ENCODE data around the gene RYR1. TPM values are rescaled to one million over a fixed set of nuclear protein-coding genes. Genes with fewer than 3 reads are reported as not detected.

RYR1 gene
- total and polyA plus RNA-seq, 2 of the 13 experiments (the other 11 are each of a cell fraction or from before 2014, with no cell fraction given): 0.03 TPM; not detected in 1

DNA sequence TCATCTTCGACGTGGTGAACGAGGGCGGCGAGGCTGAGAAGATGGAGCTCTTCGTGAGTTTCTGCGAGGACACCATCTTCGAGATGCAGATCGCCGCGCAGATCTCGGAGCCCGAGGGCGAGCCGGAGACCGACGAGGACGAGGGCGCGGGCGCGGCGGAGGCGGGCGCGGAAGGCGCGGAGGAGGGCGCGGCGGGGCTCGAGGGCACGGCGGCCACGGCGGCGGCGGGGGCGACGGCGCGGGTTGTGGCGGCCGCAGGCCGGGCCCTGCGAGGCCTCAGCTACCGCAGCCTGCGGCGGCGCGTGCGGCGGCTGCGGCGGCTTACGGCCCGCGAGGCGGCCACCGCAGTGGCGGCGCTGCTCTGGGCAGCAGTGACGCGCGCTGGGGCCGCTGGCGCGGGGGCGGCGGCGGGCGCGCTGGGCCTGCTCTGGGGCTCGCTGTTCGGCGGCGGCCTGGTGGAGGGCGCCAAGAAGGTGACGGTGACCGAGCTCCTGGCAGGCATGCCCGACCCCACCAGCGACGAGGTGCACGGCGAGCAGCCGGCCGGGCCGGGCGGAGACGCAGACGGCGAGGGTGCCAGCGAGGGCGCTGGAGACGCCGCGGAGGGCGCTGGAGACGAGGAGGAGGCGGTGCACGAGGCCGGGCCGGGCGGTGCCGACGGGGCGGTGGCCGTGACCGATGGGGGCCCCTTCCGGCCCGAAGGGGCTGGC lies 131.6 kb downstream of the RYR1 start:
- Histone ChIP-seq H3K4me3 (replicated peaks in 1 of 3; ENCODE audit: insufficient read depth in 1 of 3, low read depth in 2 of 3, low read length in 3 of 3) (peak overlapping the region in 1 of 3 experiments; percentile 16; a peak in 1 of 6 replicates), H3K9ac (ENCODE audit: insufficient read depth, low read depth, low read length) (no peak overlapping the region), H3K36me3 (replicated peaks in 1 of 2; ENCODE audit: control insufficient read depth in 1 of 2, insufficient read depth in 2 of 2, low read length in 2 of 2) (no peaks in the 10 kb centered on the region), H3K27ac (ENCODE audit: extremely low read length, insufficient read depth, low read length) (no peak overlapping the region), H2AFZ (ENCODE audit: low read length) (no peak overlapping the region), H4K20me1 (ENCODE audit: insufficient read depth, low read length) (no peaks in the 10 kb centered on the region), H3K27me3 (ENCODE audit: control insufficient read depth in 1 of 2, insufficient read depth in 2 of 2, low read length in 2 of 2) (peaks cover 2 to 6% of the 10 kb centered on the region in 2 experiments; a peak in 1 of 5 replicates), H3K4me2 (ENCODE audit: low read depth, low read length) (no peak overlapping the region), H3K9me3 (ENCODE audit: low read length) (no peaks in the 10 kb centered on the region), H3K79me2 (ENCODE audit: insufficient read depth, low read length) (no peaks in the 10 kb centered on the region), H3K4me1 (ENCODE audit: insufficient read depth, low read length) (no peaks in the 10 kb centered on the region)
- TF ChIP-seq, protein P1, sequence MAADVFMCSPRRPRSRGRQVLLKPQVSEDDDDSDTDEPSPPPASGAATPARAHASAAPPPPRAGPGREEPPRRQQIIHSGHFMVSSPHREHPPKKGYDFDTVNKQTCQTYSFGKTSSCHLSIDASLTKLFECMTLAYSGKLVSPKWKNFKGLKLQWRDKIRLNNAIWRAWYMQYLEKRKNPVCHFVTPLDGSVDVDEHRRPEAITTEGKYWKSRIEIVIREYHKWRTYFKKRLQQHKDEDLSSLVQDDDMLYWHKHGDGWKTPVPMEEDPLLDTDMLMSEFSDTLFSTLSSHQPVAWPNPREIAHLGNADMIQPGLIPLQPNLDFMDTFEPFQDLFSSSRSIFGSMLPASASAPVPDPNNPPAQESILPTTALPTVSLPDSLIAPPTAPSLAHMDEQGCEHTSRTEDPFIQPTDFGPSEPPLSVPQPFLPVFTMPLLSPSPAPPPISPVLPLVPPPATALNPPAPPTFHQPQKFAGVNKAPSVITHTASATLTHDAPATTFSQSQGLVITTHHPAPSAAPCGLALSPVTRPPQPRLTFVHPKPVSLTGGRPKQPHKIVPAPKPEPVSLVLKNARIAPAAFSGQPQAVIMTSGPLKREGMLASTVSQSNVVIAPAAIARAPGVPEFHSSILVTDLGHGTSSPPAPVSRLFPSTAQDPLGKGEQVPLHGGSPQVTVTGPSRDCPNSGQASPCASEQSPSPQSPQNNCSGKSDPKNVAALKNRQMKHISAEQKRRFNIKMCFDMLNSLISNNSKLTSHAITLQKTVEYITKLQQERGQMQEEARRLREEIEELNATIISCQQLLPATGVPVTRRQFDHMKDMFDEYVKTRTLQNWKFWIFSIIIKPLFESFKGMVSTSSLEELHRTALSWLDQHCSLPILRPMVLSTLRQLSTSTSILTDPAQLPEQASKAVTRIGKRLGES (CRISPR knock-in tag; IDR thresholded peaks at IDR 0.05; ENCODE audit: borderline replicate concordance): no peak
- TF ChIP-seq RBM39 (IDR thresholded peaks at IDR 0.05; ENCODE audit: low read depth, low read length, poor library complexity, severe bottlenecking) (no peak), ZFP36L1 (CRISPR knock-in tag; IDR thresholded peaks at IDR 0.05) (no peak), ZFY (CRISPR knock-in tag; IDR thresholded peaks at IDR 0.05) (0 out of 2 replicates have a peak, but pooled peaks have one; percentile 37), ZNF44 (CRISPR knock-in tag; IDR thresholded peaks at IDR 0.05) (no peak), ZNF777 (CRISPR knock-in tag; IDR thresholded peaks at IDR 0.05) (peak; percentile 27; the same call in 1 of the 2 replicates)
- TF ChIP-seq, protein P2, sequence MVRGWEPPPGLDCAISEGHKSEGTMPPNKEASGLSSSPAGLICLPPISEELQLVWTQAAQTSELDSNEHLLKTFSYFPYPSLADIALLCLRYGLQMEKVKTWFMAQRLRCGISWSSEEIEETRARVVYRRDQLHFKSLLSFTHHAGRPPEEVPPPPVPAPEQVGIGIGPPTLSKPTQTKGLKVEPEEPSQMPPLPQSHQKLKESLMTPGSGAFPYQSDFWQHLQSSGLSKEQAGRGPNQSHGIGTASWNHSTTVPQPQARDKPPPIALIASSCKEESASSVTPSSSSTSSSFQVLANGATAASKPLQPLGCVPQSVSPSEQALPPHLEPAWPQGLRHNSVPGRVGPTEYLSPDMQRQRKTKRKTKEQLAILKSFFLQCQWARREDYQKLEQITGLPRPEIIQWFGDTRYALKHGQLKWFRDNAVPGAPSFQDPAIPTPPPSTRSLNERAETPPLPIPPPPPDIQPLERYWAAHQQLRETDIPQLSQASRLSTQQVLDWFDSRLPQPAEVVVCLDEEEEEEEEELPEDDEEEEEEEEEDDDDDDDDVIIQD (CRISPR knock-in tag; IDR thresholded peaks at IDR 0.05; ENCODE audit: low read depth): no peak
- ATAC-seq (peak; percentile 14; the same call in 1 of the 3 replicates), FAIRE-seq (no peak), DNase-seq (ENCODE audit: low spot score) (no peak)
- in situ Hi-C loops (cut with HindIII; ENCODE audit: extremely low pct_ligation_motif_present, low pct_unique_long_range_greater_than_20kb): no loop called here
- intact Hi-C loops (cut with micrococcal nuclease; ENCODE audit: unreplicated experiment): no loop called here
- CTCF ChIA-PET (ENCODE audit: low intra/inter-chr PET ratio, low total read pairs): no interaction called here
- POLR2A ChIA-PET: no interaction called here
- no TSS peak for BruUV-seq (replicated peaks)
- WGBS (ENCODE audit: low lambda C conversion rate): 78% methylated on average over 92 of the region's 111 CpGs
